ENCODE measurements around the gene ARPC4. TPM values are rescaled to one million over a fixed set of nuclear protein-coding genes. Genes with fewer than 3 reads are reported as not detected.

ARPC4 gene
- total and polyA plus RNA-seq, 4 donors = 109 to 141 (median 135) TPM

Other genes starting within 250 kb of the ARPC4 start
- 10 to 100 TPM in 1 of 2 donors, 1 to 10 TPM in 1; 6.1 to 14.5 TPM for gene LHFPL4, start 239.3 kb upstream of the ARPC4 start, total RNA-seq
- gene LHFPL4, start 239.3 kb upstream of the ARPC4 start, polyA plus RNA-seq (ENCODE audit: insufficient read length in 2 of 2) = 10 to 100 TPM; 33.3 to 37.4 TPM
- 10 to 100 TPM; 21.0 to 30.6 TPM for gene MTMR14, start 143.6 kb upstream of the ARPC4 start, total RNA-seq
- 10 to 100 TPM; 21.1 to 28.5 TPM for gene MTMR14, start 143.6 kb upstream of the ARPC4 start, polyA plus RNA-seq (ENCODE audit: insufficient read length in 2 of 2)
- 1 to 10 TPM; 3.3 to 6.3 TPM for gene CPNE9, start 89.2 kb upstream of the ARPC4 start, total RNA-seq
- gene CPNE9, start 89.2 kb upstream of the ARPC4 start, polyA plus RNA-seq (ENCODE audit: insufficient read length in 2 of 2) = 1 to 10 TPM; 5.3 to 6.1 TPM
- 10 to 100 TPM; 10.4 to 18.9 TPM for gene BRPF1, start 61.3 kb upstream of the ARPC4 start, total RNA-seq
- gene BRPF1, start 61.3 kb upstream of the ARPC4 start, polyA plus RNA-seq (ENCODE audit: insufficient read length in 2 of 2) = 10 to 100 TPM; 15.2 to 16.7 TPM
- 10 to 100 TPM; 25.8 to 42.4 TPM for gene OGG1, start 43.1 kb upstream of the ARPC4 start, total RNA-seq
- gene OGG1, start 43.1 kb upstream of the ARPC4 start, polyA plus RNA-seq (ENCODE audit: insufficient read length in 2 of 2) = 10 to 100 TPM; 46.1 to 57.8 TPM
- 10 to 100 TPM; 36.3 to 64.4 TPM for gene CAMK1, start 23.1 kb upstream of the ARPC4 start, total RNA-seq
- gene CAMK1, start 23.1 kb upstream of the ARPC4 start, polyA plus RNA-seq (ENCODE audit: insufficient read length in 2 of 2) = 10 to 100 TPM; 42.3 to 44.1 TPM
- gene TADA3, start 609 bp upstream of the ARPC4 start, total RNA-seq = 10 to 100 TPM; 32.5 to 63.1 TPM
- gene TADA3, start 609 bp upstream of the ARPC4 start, polyA plus RNA-seq (ENCODE audit: insufficient read length in 2 of 2) = 10 to 100 TPM; 80.2 to 88.3 TPM
- 10 to 100 TPM; 32.4 to 50.6 TPM for gene TTLL3, start 17.2 kb downstream of the ARPC4 start, total RNA-seq
- gene TTLL3, start 17.2 kb downstream of the ARPC4 start, polyA plus RNA-seq (ENCODE audit: insufficient read length in 2 of 2) = 10 to 100 TPM; 46.7 to 75.0 TPM
- gene RPUSD3, start 50.9 kb downstream of the ARPC4 start, total RNA-seq = 10 to 100 TPM; 19.2 to 36.0 TPM
- gene RPUSD3, start 50.9 kb downstream of the ARPC4 start, polyA plus RNA-seq (ENCODE audit: insufficient read length in 2 of 2) = 10 to 100 TPM; 48.7 to 53.8 TPM
- not detected for gene CIDEC, start 87.2 kb downstream of the ARPC4 start, total RNA-seq
- under 1 TPM; 0.24 to 0.54 TPM for gene CIDEC, start 87.2 kb downstream of the ARPC4 start, polyA plus RNA-seq (ENCODE audit: insufficient read length in 2 of 2)
- 10 to 100 TPM; 16.7 to 25.2 TPM for gene JAGN1, start 97.5 kb downstream of the ARPC4 start, total RNA-seq
- 10 to 100 TPM; 34.0 to 35.2 TPM for gene JAGN1, start 97.5 kb downstream of the ARPC4 start, polyA plus RNA-seq (ENCODE audit: insufficient read length in 2 of 2)
- gene IL17RE, start 109.8 kb downstream of the ARPC4 start, total RNA-seq = 1 to 10 TPM in 1 of 2 donors, under 1 TPM in 1; 0.79 to 1.1 TPM
- 1 to 10 TPM; 1.7 to 2.7 TPM for gene IL17RE, start 109.8 kb downstream of the ARPC4 start, polyA plus RNA-seq (ENCODE audit: insufficient read length in 2 of 2)
- gene IL17RC, start 124.0 kb downstream of the ARPC4 start, total RNA-seq = 10 to 100 TPM; 16.7 to 34.2 TPM
- gene IL17RC, start 124.0 kb downstream of the ARPC4 start, polyA plus RNA-seq (ENCODE audit: insufficient read length in 2 of 2) = 10 to 100 TPM; 24.9 to 32.0 TPM
- 10 to 100 TPM; 36.1 to 64.9 TPM for gene CRELD1, start 140.8 kb downstream of the ARPC4 start, total RNA-seq
- gene CRELD1, start 140.8 kb downstream of the ARPC4 start, polyA plus RNA-seq (ENCODE audit: insufficient read length in 2 of 2) = 10 to 100 TPM; 67.2 to 88.5 TPM
- gene PRRT3, start 159.3 kb downstream of the ARPC4 start, total RNA-seq = 1 to 10 TPM; 3.8 to 4.0 TPM
- gene PRRT3, start 159.3 kb downstream of the ARPC4 start, polyA plus RNA-seq (ENCODE audit: insufficient read length in 2 of 2) = 10 to 100 TPM; 12.3 to 15.5 TPM
- gene EMC3, start 193.8 kb downstream of the ARPC4 start, total RNA-seq = 10 to 100 TPM; 65.0 to 68.7 TPM
- gene EMC3, start 193.8 kb downstream of the ARPC4 start, polyA plus RNA-seq (ENCODE audit: insufficient read length in 2 of 2) = 10 to 100 TPM; 80.5 to 85.6 TPM
- 10 to 100 TPM; 10.8 to 12.5 TPM for gene FANCD2, start 233.4 kb downstream of the ARPC4 start, total RNA-seq
- 10 to 100 TPM; 11.4 to 17.3 TPM for gene FANCD2, start 233.4 kb downstream of the ARPC4 start, polyA plus RNA-seq (ENCODE audit: insufficient read length in 2 of 2)